Gastroesophageal sphincter (tissue), 4 donors: Measurements from ENCODE around the gene NRF1. TPM values are rescaled to one million over a fixed set of nuclear protein-coding genes. Genes with fewer than 3 reads are reported as not detected.
"Not testable (repeated sequence)": the region's sequence is repeated elsewhere in the genome, so short reads cannot be mapped to it uniquely, and the experiment has no call there.

Source experiments
- ATAC-seq: fragments of 150-250 bp; one replicate; pipeline ENCODE4 v1.9.1; 2016; ENCODE audit warnings: mild to moderate bottlenecking, moderate library complexity
- H3K27ac ChIP-seq, 4 donors: fragments of 200-600 bp; sonication (generic) in 3 of 4; 1 replicate in 3 of 4; 2 replicates in 1 of 4; pipeline ENCODE4 v1.5.1; 2016 to 2019
- H3K27me3 ChIP-seq: fragments of 200-600 bp; sonication (generic); one replicate; pipeline ENCODE4 v1.5.1; 2019
- H3K36me3 ChIP-seq, 2 donors: fragments of 200-600 bp; sonication (generic); one replicate each; pipeline ENCODE4 v1.5.1; 2019; ENCODE audit warnings: control low read depth in 1 of 2
- H3K4me1 ChIP-seq, 3 donors: fragments of 200-600 bp; sonication (generic); 1 replicate in 2 of 3; 2 replicates in 1 of 3; pipeline ENCODE4 v1.5.1; 2016 to 2019; ENCODE audit warnings: control low read depth in 2 of 3
- H3K4me3 ChIP-seq, 2 donors: fragments of 200-600 bp; sonication (generic); one replicate each; pipeline ENCODE4 v1.5.1; 2019; ENCODE audit warnings: mild to moderate bottlenecking in 1 of 2, moderate library complexity in 1 of 2
- H3K9me3 ChIP-seq, 3 donors: fragments of 200-600 bp; sonication (generic); one replicate each; pipeline ENCODE4 v1.5.1; 2017 to 2019; ENCODE audit warnings: control low read depth in 2 of 3
- EP300 ChIP-seq: sonication (generic); formaldehyde crosslinking; IDR thresholded peaks from one replicate; pipeline ENCODE4 v1.6.1; 2017; ENCODE audit warnings: antibody characterized with exemption, mild to moderate bottlenecking
- POLR2A ChIP-seq, 2 donors: fragments of 450-650 bp; IDR thresholded peaks; one replicate each; pipeline ENCODE4 v1.6.1; 2017; ENCODE audit warnings: antibody characterized with exemption in 2 of 2, mild to moderate bottlenecking in 2 of 2, moderate library complexity in 1 of 2
- POLR2AphosphoS5 ChIP-seq: sonication (generic); formaldehyde crosslinking; IDR thresholded peaks from one replicate; pipeline ENCODE4 v1.6.1; 2017; ENCODE audit warnings: antibody characterized with exemption
- WGBS, 2 donors: methylation state at CpG; one replicate each; pipeline ENCODE4 v1.1.5; 2018; ENCODE audit warnings: low coverage in 1 of 2; 5-methylcytosine and 5-hydroxymethylcytosine counted together
- total RNA-seq, 4 donors: library from RNA; depleted of rRNA; stranded (reverse); fragments of >200 nt; gene quantifications; one replicate each; pipeline ENCODE4 v1.1.0, GENCODE V29; 2016
- TF ChIP-seq, protein P1 (sequence below), 4 experiments: fragments of 200-600 bp in 2 of 4; fragments of 450-650 bp in 2 of 4; sonication (generic) in 1 of 4; IDR thresholded peaks; one replicate each; pipeline ENCODE4 v1.5.1; 2017 to 2019; ENCODE audit warnings: antibody characterized with exemption in 4 of 4, mild to moderate bottlenecking in 2 of 4, moderate library complexity in 2 of 4

Gene NRF1
- total RNA-seq, 4 donors from 2014 or later = 7.8 to 20.5 (median 17.0) TPM

DNA sequence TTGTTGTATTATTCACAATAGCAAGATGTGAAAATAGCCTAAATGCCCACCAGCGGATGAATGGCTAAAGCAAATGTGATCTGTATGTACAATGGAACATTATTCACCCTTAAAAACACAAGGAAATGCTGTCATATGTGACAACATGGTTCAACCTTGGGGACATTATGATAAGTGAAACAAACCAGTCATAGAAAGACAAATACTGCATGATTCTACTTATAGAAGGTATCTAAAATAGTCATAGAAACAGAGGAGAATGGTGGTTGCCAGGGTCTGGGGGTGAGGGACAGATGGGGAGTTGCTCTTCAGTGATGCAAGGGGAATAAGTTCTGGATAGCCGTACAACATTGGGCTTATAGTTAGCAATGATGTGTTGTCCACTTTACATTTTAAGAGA lies 58.4 kb downstream of the NRF1 start:
- no peak for ATAC-seq
- Histone ChIP-seq H3K27me3 (no peaks in the 10 kb centered on the region), H3K4me1 (peaks cover 0 to 9% (median 0%) of the 10 kb centered on the region in 3 donors), H3K4me3 (no peak overlapping the region), H3K27ac (no peak overlapping the region), H3K36me3 (peaks cover 3 to 37% of the 10 kb centered on the region in 2 donors), H3K9me3 (peaks cover 0 to 2% (median 0%) of the 10 kb centered on the region in 3 donors)
- TF ChIP-seq, protein P1, sequence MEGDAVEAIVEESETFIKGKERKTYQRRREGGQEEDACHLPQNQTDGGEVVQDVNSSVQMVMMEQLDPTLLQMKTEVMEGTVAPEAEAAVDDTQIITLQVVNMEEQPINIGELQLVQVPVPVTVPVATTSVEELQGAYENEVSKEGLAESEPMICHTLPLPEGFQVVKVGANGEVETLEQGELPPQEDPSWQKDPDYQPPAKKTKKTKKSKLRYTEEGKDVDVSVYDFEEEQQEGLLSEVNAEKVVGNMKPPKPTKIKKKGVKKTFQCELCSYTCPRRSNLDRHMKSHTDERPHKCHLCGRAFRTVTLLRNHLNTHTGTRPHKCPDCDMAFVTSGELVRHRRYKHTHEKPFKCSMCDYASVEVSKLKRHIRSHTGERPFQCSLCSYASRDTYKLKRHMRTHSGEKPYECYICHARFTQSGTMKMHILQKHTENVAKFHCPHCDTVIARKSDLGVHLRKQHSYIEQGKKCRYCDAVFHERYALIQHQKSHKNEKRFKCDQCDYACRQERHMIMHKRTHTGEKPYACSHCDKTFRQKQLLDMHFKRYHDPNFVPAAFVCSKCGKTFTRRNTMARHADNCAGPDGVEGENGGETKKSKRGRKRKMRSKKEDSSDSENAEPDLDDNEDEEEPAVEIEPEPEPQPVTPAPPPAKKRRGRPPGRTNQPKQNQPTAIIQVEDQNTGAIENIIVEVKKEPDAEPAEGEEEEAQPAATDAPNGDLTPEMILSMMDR (IDR thresholded peaks at IDR 0.05) = no peak
- TF ChIP-seq POLR2AphosphoS5 = no peak
- TF ChIP-seq EP300 = no peak
- no peak for TF ChIP-seq POLR2A (IDR thresholded peaks at IDR 0.05)
- WGBS, 2 donors = 88 to 100% methylated on average over 2 of the region's 2 CpGs

DNA sequence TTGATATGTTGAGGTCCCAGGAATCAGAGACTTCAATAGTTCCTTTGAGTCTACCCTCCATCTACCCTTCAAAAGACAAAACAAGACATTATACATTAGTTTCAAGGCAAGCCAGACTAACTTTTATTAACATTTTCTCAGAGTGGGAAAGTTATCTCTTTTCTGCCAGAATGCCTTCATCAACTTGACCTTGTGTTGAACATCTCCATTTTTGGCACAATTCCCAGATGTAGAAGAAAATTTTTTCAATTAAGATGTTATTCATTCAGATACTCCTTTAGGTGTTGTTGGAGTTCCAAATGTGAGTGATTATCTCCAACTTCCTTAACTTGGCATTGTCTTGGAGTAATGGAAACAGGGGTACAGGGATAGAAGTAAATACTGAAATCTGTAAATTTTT lies 59.1 kb downstream of the NRF1 start:
- H3K4me1 ChIP-seq = peaks cover 0 to 9% (median 0%) of the 10 kb centered on the region in 3 donors
- TF ChIP-seq POLR2A (IDR thresholded peaks at IDR 0.05) (no peak), POLR2AphosphoS5 (no peak), EP300 (no peak)
- TF ChIP-seq, protein P1 (IDR thresholded peaks at IDR 0.05) = no peak
- peaks cover 0 to 10% (median 0%) of the 10 kb centered on the region in 3 donors for H3K9me3 ChIP-seq
- peaks cover 3 to 44% of the 10 kb centered on the region in 2 donors for H3K36me3 ChIP-seq
- H3K4me3 ChIP-seq = no peak overlapping the region
- no peaks in the 10 kb centered on the region for H3K27me3 ChIP-seq
- no peak overlapping the region for H3K27ac ChIP-seq
- ATAC-seq = no peak

DNA sequence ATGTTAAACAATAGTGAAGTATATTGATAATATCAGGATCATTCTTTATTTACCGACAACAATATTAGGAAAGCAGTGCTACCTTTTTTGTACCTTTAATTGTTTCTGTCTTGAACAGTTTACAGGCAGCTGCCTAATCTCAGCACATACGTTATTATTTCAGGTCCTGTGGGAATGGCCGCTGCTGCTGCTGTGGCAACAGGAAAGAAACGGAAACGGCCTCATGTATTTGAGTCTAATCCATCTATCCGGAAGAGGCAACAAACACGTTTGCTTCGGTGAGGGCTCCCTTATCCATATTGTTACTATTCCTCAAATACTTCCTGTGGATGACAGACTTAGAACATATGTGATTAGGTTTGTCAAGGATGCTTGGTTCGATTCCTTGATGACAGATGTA lies 59.7 kb downstream of the NRF1 start:
- Histone ChIP-seq H3K4me1 (peaks cover 0 to 9% (median 0%) of the 10 kb centered on the region in 3 donors), H3K4me3 (no peak overlapping the region), H3K9me3 (peaks cover 0 to 13% (median 0%) of the 10 kb centered on the region in 3 donors), H3K27me3 (no peaks in the 10 kb centered on the region), H3K36me3 (peaks cover 3 to 48% of the 10 kb centered on the region in 2 donors), H3K27ac (no peak overlapping the region)
- 68 to 76% methylated on average over 7 to 9 of the region's 9 CpGs for WGBS, 2 donors
- TF ChIP-seq, protein P1 (IDR thresholded peaks at IDR 0.05) = no peak
- TF ChIP-seq EP300 (no peak), POLR2A (IDR thresholded peaks at IDR 0.05) (no peak), POLR2AphosphoS5 (no peak)
- no peak for ATAC-seq

DNA sequence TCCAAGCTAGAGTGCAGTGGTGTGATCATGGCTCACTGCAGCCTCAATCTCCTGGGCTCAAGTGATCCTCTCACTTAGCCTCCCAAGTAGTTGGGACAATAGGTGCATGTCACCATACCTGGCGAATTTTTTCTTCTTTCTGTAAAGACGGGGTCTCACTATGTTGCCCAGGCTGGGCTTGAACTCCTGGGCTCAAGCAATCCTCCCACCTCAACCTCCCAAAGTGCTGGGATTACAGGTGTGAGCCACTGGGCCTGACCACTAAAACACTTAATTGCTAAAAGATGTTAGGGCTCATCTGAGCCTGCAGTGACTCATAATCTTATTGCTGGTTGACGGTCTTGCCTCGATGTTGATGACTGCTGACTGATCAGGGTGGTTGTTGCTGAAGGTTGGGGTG lies 63.0 kb downstream of the NRF1 start:
- not testable (repeated sequence) for H3K27me3 ChIP-seq, H3K4me3 ChIP-seq, H3K27ac ChIP-seq, ATAC-seq, H3K4me1 ChIP-seq
- 97 to 100% methylated on average over 1 to 4 of the region's 4 CpGs for WGBS, 2 donors
- peaks cover 0 to 13% (median 0%) of the 10 kb centered on the region in 3 donors for H3K9me3 ChIP-seq
- peaks cover 3 to 72% of the 10 kb centered on the region in 2 donors for H3K36me3 ChIP-seq

DNA sequence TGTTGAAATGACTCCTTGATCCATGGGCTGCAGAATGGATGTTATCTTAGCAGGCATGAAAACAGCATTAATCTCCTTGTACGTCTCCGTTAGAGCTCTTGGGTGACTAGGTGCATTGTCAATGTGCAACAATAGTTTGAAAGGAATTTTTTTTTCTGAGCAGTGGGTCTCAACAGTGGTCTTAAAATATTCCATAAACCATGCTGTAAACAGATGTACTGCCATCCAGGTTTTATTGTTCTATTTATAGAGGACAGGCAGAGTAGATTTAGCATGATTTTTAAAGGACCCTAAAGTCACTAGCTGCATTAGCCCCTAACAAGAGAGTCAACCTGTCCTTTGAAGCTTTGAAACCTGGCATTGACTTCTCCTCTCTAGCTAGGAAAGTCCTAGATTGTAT lies 64.0 kb downstream of the NRF1 start:
- no peak overlapping the region for H3K27ac ChIP-seq
- 100% methylated on average over 2 of the region's 2 CpGs for WGBS, 2 donors
- H3K9me3 ChIP-seq = peaks cover 0 to 13% (median 0%) of the 10 kb centered on the region in 3 donors
- H3K4me3 ChIP-seq = no peak overlapping the region
- ATAC-seq = no peak
- peaks cover 3 to 81% of the 10 kb centered on the region in 2 donors for H3K36me3 ChIP-seq
- H3K27me3 ChIP-seq = no peaks in the 10 kb centered on the region
- peaks cover 0 to 3% (median 0%) of the 10 kb centered on the region in 3 donors for H3K4me1 ChIP-seq
- no peak for TF ChIP-seq POLR2AphosphoS5
- no peak for TF ChIP-seq POLR2A (IDR thresholded peaks at IDR 0.05)
- TF ChIP-seq EP300 = no peak

DNA sequence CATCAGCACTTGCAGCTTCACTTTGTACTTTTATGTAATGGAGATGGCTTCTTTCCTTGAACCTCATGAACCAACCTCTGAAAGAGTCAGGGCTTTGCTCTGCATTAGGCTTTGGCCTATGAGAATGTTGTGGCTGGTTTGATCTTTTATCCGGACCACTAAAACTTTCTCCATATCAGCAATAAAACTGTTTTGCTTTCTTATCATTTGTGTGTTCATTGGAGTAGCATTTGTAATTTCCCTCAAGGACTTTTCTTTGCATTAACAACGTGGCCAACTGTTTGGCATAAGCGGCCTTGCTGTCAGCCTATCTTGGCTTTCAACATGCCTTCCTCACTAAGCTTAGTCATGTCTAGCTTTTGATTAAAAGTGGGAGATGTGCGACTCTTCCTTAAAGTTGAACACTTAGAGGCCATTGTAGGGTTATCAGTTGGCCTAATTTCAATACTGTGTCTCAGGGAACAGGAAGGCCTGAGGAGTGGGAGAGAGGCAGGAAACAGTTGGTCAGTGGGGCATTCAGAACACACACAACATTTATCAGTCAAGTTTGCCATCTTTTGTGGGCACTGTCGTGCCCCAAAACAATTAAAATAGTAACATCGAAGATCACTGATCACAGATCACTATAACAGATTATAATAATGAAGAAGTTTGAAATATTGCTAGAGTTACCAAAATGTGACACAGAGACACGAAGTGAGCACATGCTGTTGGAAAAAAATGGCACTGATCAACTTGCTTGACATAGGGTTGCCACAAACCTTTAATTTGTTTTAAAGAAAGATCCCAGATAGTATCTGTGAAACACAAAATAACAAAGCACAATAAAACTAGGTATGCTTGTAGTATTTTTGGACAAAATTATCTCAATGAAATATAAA lies 64.7 kb downstream of the NRF1 start:
- H3K27ac ChIP-seq = no peak overlapping the region
- ATAC-seq = no peak
- TF ChIP-seq POLR2AphosphoS5 = no peak
- 87 to 97% methylated on average over 5 to 6 of the region's 7 CpGs for WGBS, 2 donors
- no peaks in the 10 kb centered on the region for H3K27me3 ChIP-seq
- peaks cover 0 to 13% (median 0%) of the 10 kb centered on the region in 3 donors for H3K9me3 ChIP-seq
- H3K36me3 ChIP-seq = peaks cover 3 to 81% of the 10 kb centered on the region in 2 donors
- H3K4me3 ChIP-seq = no peak overlapping the region
- H3K4me1 ChIP-seq = no peaks in the 10 kb centered on the region
